SK-N-SH (cell line): ENCODE results near the gene TBXAS1. TPM values are rescaled to one million over a fixed set of nuclear protein-coding genes. Genes with fewer than 3 reads are reported as not detected.

Experiments used
- CTCF ChIA-PET: fragments of 300-600, 350-600 bp; formaldehyde crosslinking; extraction: SDS; loops from one replicate; lab custom pipeline; 2021; lab: Yijun Ruan, JAX
- POLR2A ChIA-PET: fragments of 350-600 bp; sonication (Branson Sonifier 250); formaldehyde crosslinking; extraction: SDS; loops from one replicate; lab custom pipeline; 2020; ENCODE audit warnings: antibody characterized with exemption, inconsistent platforms; lab: Yijun Ruan, JAX
- DNase-seq: peaks from one replicate; pipeline ENCODE4 v3.0.0; 2012
- H2AFZ ChIP-seq: fragments of 200-600 bp; sonication (generic); 2 replicates; pipeline ENCODE4 v1.8.1; 2016; ENCODE audit warnings: antibody characterized with exemption, mild to moderate bottlenecking, low read depth
- H3F3A ChIP-seq: fragments of 200-600 bp; sonication (generic); replicated peaks from 2 replicates; pipeline ENCODE3; 2016; ENCODE audit warnings: antibody characterized with exemption, mild to moderate bottlenecking; ENCODE audit not compliant: insufficient read depth
- H3K27ac ChIP-seq, 2 experiments: fragments of 200-500 bp in 1 of 2; fragments of 200-600 bp in 1 of 2; sonication (Bioruptor generic) in 1 of 2; sonication (generic), shearing (Covaris generic) in 1 of 2; 2 replicates each; pipeline versions ENCODE4 v1.5.1 to v1.6.1; 2014 to 2016; ENCODE audit warnings: low read depth in 2 of 2, inconsistent platforms in 1 of 2, low read length in 1 of 2, mild to moderate bottlenecking in 1 of 2, mixed read lengths in 1 of 2
- H3K27me3 ChIP-seq: fragments of 200-600 bp; sonication (generic), shearing (Covaris generic); 2 replicates; pipeline ENCODE4 v1.6.1; 2016; ENCODE audit warnings: mixed run types; ENCODE audit not compliant: insufficient read depth
- H3K36me3 ChIP-seq, 2 experiments: fragments of 200-500 bp in 1 of 2; fragments of 200-600 bp in 1 of 2; sonication (Bioruptor generic) in 1 of 2; sonication (generic) in 1 of 2; replicated peaks in 1 of 2; 2 replicates each; pipeline versions ENCODE3 to v1.5.1; 2014 to 2016; ENCODE audit warnings: low read length in 1 of 2, mild to moderate bottlenecking in 1 of 2; ENCODE audit not compliant: insufficient read depth in 2 of 2, control insufficient read depth in 1 of 2
- H3K4me1 ChIP-seq, 2 experiments: fragments of 200-500 bp in 1 of 2; fragments of 200-600 bp in 1 of 2; sonication (Bioruptor generic) in 1 of 2; sonication (generic), shearing (Covaris generic) in 1 of 2; 2 replicates each; pipeline versions ENCODE4 v1.5.1 to v1.6.1; 2014 to 2016; ENCODE audit warnings: low read depth in 1 of 2, low read length in 1 of 2, mixed run types in 1 of 2; ENCODE audit not compliant: insufficient read depth in 2 of 2, control insufficient read depth in 1 of 2
- H3K4me2 ChIP-seq: fragments of 200-600 bp; sonication (generic), shearing (Covaris generic); 2 replicates; pipeline ENCODE4 v1.6.1; 2017; ENCODE audit warnings: mixed run types
- H3K4me3 ChIP-seq, 2 experiments: fragments of 200-500 bp in 1 of 2; fragments of 200-600 bp in 1 of 2; sonication (Bioruptor generic) in 1 of 2; sonication (generic), shearing (Covaris generic) in 1 of 2; 2 replicates each; pipeline versions ENCODE4 v1.5.1 to v1.8.1; 2014 to 2016; ENCODE audit warnings: low read depth in 2 of 2, inconsistent platforms in 1 of 2, low read length in 1 of 2, mild to moderate bottlenecking in 1 of 2, mixed read lengths in 1 of 2, moderate library complexity in 1 of 2
- H3K79me2 ChIP-seq: fragments of 200-600 bp; sonication (generic); 2 replicates; pipeline ENCODE4 v1.8.1; 2017; ENCODE audit warnings: mild to moderate bottlenecking; ENCODE audit not compliant: insufficient read depth
- H3K9ac ChIP-seq: fragments of 200-600 bp; sonication (generic); 2 replicates; pipeline ENCODE4 v1.6.1; 2017; ENCODE audit warnings: mixed run types
- H3K9me2 ChIP-seq: fragments of 200-600 bp; sonication (generic); 2 replicates; pipeline ENCODE4 v1.6.1; 2017; ENCODE audit warnings: mixed run types
- H3K9me3 ChIP-seq: fragments of 200-600 bp; sonication (generic); 2 replicates; pipeline ENCODE4 v1.6.1; 2017; ENCODE audit warnings: mixed run types, mild to moderate bottlenecking, moderate library complexity
- H4K20me1 ChIP-seq: fragments of 200-600 bp; sonication (generic); 2 replicates; pipeline ENCODE4 v1.6.1; 2017; ENCODE audit warnings: mild to moderate bottlenecking, mixed run types; ENCODE audit not compliant: insufficient read depth
- EP300 ChIP-seq, 2 experiments: IDR thresholded peaks; 2 replicates each; pipeline versions ENCODE4 v1.4.0 to v1.6.1; 2012; ENCODE audit warnings: borderline replicate concordance in 1 of 2, low read depth in 1 of 2, low read length in 1 of 2
- FOSL2 ChIP-seq: IDR thresholded peaks from 2 replicates; pipeline ENCODE4 v1.4.0; 2012; ENCODE audit warnings: low read depth, mild to moderate bottlenecking, moderate library complexity, borderline replicate concordance
- FOXJ3 ChIP-seq: sonication (generic); formaldehyde crosslinking; IDR thresholded peaks from 2 replicates; pipeline ENCODE4 v1.5.1; 2020; ENCODE audit warnings: mild to moderate bottlenecking, missing genetic modification reagents
- FOXM1 ChIP-seq: IDR thresholded peaks from 2 replicates; pipeline ENCODE4 v1.4.0; 2012; ENCODE audit warnings: low read depth, mild to moderate bottlenecking
- GABPA ChIP-seq: IDR thresholded peaks from 2 replicates; pipeline ENCODE4 v1.4.0; 2012; ENCODE audit warnings: low read depth, mild to moderate bottlenecking
- IRF3 ChIP-seq: fragments of 150-350 bp; IDR thresholded peaks from 2 replicates; pipeline ENCODE4 v1.6.1; 2016; ENCODE audit warnings: mild to moderate bottlenecking, low read depth, low read length
- MEF2A ChIP-seq: IDR thresholded peaks from 2 replicates; pipeline ENCODE4 v1.4.0; 2012; ENCODE audit warnings: low read depth, borderline replicate concordance
- NFIC ChIP-seq: IDR thresholded peaks from 2 replicates; pipeline ENCODE4 v1.4.0; 2012; ENCODE audit warnings: borderline replicate concordance
- POLR2AphosphoS5 ChIP-seq: IDR thresholded peaks from 2 replicates; pipeline ENCODE4 v1.6.1; 2012; ENCODE audit warnings: low read depth, low read length
- REST ChIP-seq: IDR thresholded peaks from 2 replicates; pipeline ENCODE4 v1.6.1; 2012; ENCODE audit warnings: mild to moderate bottlenecking, low read depth, low read length, moderate library complexity
- TEAD4 ChIP-seq: IDR thresholded peaks from 2 replicates; pipeline ENCODE4 v1.4.0; 2012; ENCODE audit warnings: mild to moderate bottlenecking, borderline replicate concordance; ENCODE audit not compliant: insufficient read depth
- YY1 ChIP-seq: IDR thresholded peaks from 2 replicates; pipeline ENCODE4 v1.4.0; 2012; ENCODE audit warnings: low read depth, mild to moderate bottlenecking
- WGBS: methylation state at CpG from one replicate; pipeline ENCODE4 v1.1.6; 2017; ENCODE audit warnings: low lambda C conversion rate; 5-methylcytosine and 5-hydroxymethylcytosine counted together
- polyA plus RNA-seq, 3 experiments: library from polyadenylated mRNA; depleted of rRNA; stranded (reverse); fragments of >200 nt; gene quantifications; 2 replicates each; pipeline ENCODE4 v1.2.3, GENCODE V29; 2012

Gene TBXAS1
- polyA plus RNA-seq, 1 of the 3 experiments (the other 2 are of a cell fraction): 4.4 TPM

GRCh38 chr7:140036224-140036962 lies 207.3 kb downstream of the TBXAS1 start (continued):
- TF ChIP-seq POLR2AphosphoS5: peak; percentile 71
- TF ChIP-seq NFIC: peak; percentile 44; the same call in 1 of the 2 replicates
- TF ChIP-seq EP300 (IDR thresholded peaks at IDR 0.05; ENCODE audit: borderline replicate concordance in 1 of 2, low read depth in 1 of 2, low read length in 1 of 2): peak; percentile 53 to 100; a peak in 3 of 4 replicates
- TF ChIP-seq FOSL2: no peak
- TF ChIP-seq IRF3: 0 out of 2 replicates have a peak, but pooled peaks have one; percentile 23
- TF ChIP-seq REST: peak; percentile 87

- H3K4me2 ChIP-seq: no peak overlapping the region
- CTCF ChIA-PET: interaction anchor here (1.0 kb wide), 1 partner anchor 29 kb away, joined by 3 read pairs; no protein-coding TSS in a partner anchor
These were observed 210.0 kb downstream of the TBXAS1 start for GRCh38 chr7:140039066-140039465.

More at GRCh38 chr7:140039066-140039465, 210.0 kb downstream of the TBXAS1 start:
- Histone ChIP-seq H3K9me2 (no peaks in the 10 kb centered on the region), H3K27ac (no peak overlapping the region), H3K27me3 (no peaks in the 10 kb centered on the region), H4K20me1 (no peaks in the 10 kb centered on the region), H3K4me3 (no peak overlapping the region), H3K9ac (no peak overlapping the region), H2AFZ (no peak overlapping the region), H3K9me3 (no peaks in the 10 kb centered on the region), H3K79me2 (no peaks in the 10 kb centered on the region), H3F3A (peaks cover 10% of the 10 kb centered on the region), H3K4me1 (peaks cover 25 to 27% of the 10 kb centered on the region in 2 experiments), H3K36me3 (no peaks in the 10 kb centered on the region)
- 96% methylated on average over 7 of the region's 7 CpGs for WGBS
- DNase-seq: no peak
- POLR2A ChIA-PET: no interaction called here
- no peak for TF ChIP-seq NFIC
- no peak for TF ChIP-seq YY1
- no peak for TF ChIP-seq MEF2A
- TF ChIP-seq GABPA: no peak
- TF ChIP-seq FOXJ3 (CRISPR knock-in tag): no peak
- no peak for TF ChIP-seq EP300 (IDR thresholded peaks at IDR 0.05; ENCODE audit: borderline replicate concordance in 1 of 2, low read depth in 1 of 2, low read length in 1 of 2)
- no peak for TF ChIP-seq TEAD4
- TF ChIP-seq IRF3: no peak
- TF ChIP-seq FOXM1: no peak
